Prostate gland (tissue), 2 donors: ENCODE data around the gene DUSP16. TPM values are rescaled to one million over a fixed set of nuclear protein-coding genes. Genes with fewer than 3 reads are reported as not detected.

Source experiments
- DNase-seq: peaks from one replicate; pipeline ENCODE4 v3.0.0-alpha.2; 2019; ENCODE audit warnings: low spot score
- H3K27ac ChIP-seq, 2 donors: fragments of 200-600 bp; sonication (generic); 2 replicates each; pipeline ENCODE4 v1.5.1; 2017 to 2019
- H3K27me3 ChIP-seq: fragments of 200-600 bp; sonication (generic); replicated peaks from 2 replicates; pipeline ENCODE4 v1.5.1; 2019; ENCODE audit not compliant: insufficient read depth
- H3K36me3 ChIP-seq, 2 donors: fragments of 200-600 bp; sonication (generic); 1 replicate in 1 of 2; 2 replicates in 1 of 2; pipeline versions ENCODE4 v1.5.1 to v1.8.1; 2017 to 2019
- H3K4me1 ChIP-seq: fragments of 200-600 bp; sonication (generic); replicated peaks from 2 replicates; pipeline ENCODE4 v1.5.1; 2019
- H3K4me3 ChIP-seq, 2 donors: fragments of 200-600 bp; sonication (generic); 2 replicates each; pipeline ENCODE4 v1.5.1; 2017 to 2019
- H3K9me3 ChIP-seq: fragments of 200-600 bp; sonication (generic); 2 replicates; pipeline ENCODE4 v1.5.1; 2017
- POLR2A ChIP-seq: fragments of 450-650 bp; IDR thresholded peaks from one replicate; pipeline ENCODE4 v1.6.1; 2016; ENCODE audit warnings: antibody characterized with exemption, mild to moderate bottlenecking
- POLR2AphosphoS5 ChIP-seq: sonication (generic); formaldehyde crosslinking; IDR thresholded peaks from one replicate; pipeline ENCODE4 v1.6.1; 2017; ENCODE audit warnings: antibody characterized with exemption
- WGBS: methylation state at CpG from one replicate; pipeline ENCODE4 v1.1.5; 2018; 5-methylcytosine and 5-hydroxymethylcytosine counted together
- intact Hi-C: fragments of 100-400 bp; cut with DNase I; formaldehyde crosslinking; loops from one replicate; pipeline ENCODE4 v1.14.2; 2022
- total RNA-seq, 2 donors: library from RNA; depleted of rRNA; stranded (reverse); fragments of >200 nt; gene quantifications; one replicate each; pipeline ENCODE4 v1.1.0, GENCODE V29; 2016
- TF ChIP-seq, protein P1 (sequence below), 4 experiments: fragments of 200-600 bp in 2 of 4; fragments of 450-650 bp in 2 of 4; sonication (generic) in 2 of 4; IDR thresholded peaks; 1 replicate in 3 of 4; 2 replicates in 1 of 4; pipeline ENCODE4 v1.5.1; 2016 to 2019; ENCODE audit warnings: antibody characterized with exemption in 4 of 4, mild to moderate bottlenecking in 2 of 4, moderate library complexity in 2 of 4

The DUSP16 gene
- total RNA-seq, 2 donors from 2014 or later, result 60.8 to 87.0 TPM

DNA sequence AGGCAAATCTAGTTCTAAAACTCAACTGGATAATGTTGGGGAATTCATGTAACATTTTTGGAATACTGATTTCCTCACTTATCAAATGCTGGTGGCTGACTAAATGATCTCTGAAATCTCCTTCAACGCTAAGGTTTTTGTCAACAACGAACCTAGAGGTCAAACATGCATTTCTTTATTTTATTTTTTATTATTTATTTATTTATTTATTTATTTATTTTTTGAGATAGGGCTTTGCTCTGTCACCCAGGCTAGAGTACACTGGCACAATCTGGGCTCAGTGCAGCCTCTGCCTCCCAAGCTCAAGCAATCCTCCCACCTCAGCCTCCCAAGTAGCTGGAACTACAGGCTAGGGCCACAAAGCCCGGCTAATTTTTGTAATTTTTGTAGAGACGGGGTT is 64.5 kb downstream of the DUSP16 start:
- intact Hi-C loops, result no loop called here
- no peak overlapping the region for H3K4me3 ChIP-seq
- no peak for DNase-seq
- no peak overlapping the region for H3K27ac ChIP-seq
- 90% methylated on average over 4 of the region's 4 CpGs for WGBS
- H3K27me3 ChIP-seq, result no peaks in the 10 kb centered on the region
- no peaks in the 10 kb centered on the region for H3K36me3 ChIP-seq
- no peaks in the 10 kb centered on the region for H3K9me3 ChIP-seq
- TF ChIP-seq POLR2A, result no peak
- TF ChIP-seq, protein P1, sequence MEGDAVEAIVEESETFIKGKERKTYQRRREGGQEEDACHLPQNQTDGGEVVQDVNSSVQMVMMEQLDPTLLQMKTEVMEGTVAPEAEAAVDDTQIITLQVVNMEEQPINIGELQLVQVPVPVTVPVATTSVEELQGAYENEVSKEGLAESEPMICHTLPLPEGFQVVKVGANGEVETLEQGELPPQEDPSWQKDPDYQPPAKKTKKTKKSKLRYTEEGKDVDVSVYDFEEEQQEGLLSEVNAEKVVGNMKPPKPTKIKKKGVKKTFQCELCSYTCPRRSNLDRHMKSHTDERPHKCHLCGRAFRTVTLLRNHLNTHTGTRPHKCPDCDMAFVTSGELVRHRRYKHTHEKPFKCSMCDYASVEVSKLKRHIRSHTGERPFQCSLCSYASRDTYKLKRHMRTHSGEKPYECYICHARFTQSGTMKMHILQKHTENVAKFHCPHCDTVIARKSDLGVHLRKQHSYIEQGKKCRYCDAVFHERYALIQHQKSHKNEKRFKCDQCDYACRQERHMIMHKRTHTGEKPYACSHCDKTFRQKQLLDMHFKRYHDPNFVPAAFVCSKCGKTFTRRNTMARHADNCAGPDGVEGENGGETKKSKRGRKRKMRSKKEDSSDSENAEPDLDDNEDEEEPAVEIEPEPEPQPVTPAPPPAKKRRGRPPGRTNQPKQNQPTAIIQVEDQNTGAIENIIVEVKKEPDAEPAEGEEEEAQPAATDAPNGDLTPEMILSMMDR (IDR thresholded peaks at IDR 0.05), result no peak
- no peak for TF ChIP-seq POLR2AphosphoS5
- H3K4me1 ChIP-seq, result no peaks in the 10 kb centered on the region

DNA sequence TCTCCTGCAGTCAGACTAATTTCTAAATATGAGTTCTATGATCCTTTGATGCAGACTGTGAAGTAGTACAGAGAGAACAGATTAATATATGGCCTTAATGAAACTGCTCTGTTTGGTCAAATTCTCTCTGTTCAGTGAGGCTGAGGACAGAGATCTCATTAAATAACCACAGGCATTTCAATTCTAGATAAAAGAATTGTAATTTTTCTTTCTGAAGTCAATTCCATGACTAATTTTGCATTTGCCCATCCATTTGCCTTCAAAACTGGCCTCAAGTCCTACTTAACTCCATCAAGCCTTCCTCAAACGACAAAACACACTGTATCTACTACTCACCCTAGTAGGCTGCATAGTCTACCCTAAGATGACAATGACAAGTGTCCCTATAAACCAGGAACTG is 67.1 kb downstream of the DUSP16 start:
- Histone ChIP-seq H3K27ac (no peak overlapping the region), H3K27me3 (no peaks in the 10 kb centered on the region), H3K4me3 (no peak overlapping the region), H3K36me3 (no peaks in the 10 kb centered on the region), H3K4me1 (no peaks in the 10 kb centered on the region), H3K9me3 (no peaks in the 10 kb centered on the region)
- WGBS, result 87% methylated on average over 1 of the region's 1 CpG
- TF ChIP-seq, protein P1 (IDR thresholded peaks at IDR 0.05), result no peak
- TF ChIP-seq POLR2AphosphoS5, result no peak
- TF ChIP-seq POLR2A, result no peak
- intact Hi-C loops, result no loop called here
- no peak for DNase-seq

DNA sequence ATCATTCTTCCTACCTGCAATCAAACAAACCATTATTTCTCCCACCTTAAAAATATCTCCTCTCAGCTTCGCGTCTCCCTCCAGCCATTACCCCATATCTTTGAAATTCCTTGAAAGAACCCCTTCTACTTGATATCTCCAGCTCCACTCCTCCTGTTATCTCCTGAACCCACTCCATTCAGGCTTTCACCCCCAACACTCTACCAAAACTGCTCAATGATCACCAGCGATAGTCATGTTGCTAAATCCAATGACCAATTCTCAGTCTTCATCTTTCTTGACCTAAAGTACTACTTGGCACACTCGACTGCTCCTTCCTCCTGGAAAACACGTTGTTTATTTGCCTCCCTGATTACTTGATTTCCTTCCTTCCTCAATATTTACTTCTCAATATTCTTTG is 70.1 kb downstream of the DUSP16 start:
- Histone ChIP-seq H3K36me3 (no peaks in the 10 kb centered on the region), H3K27ac (no peak overlapping the region), H3K27me3 (no peaks in the 10 kb centered on the region), H3K4me1 (no peaks in the 10 kb centered on the region), H3K4me3 (no peak overlapping the region), H3K9me3 (no peaks in the 10 kb centered on the region)
- 94% methylated on average over 5 of the region's 5 CpGs for WGBS
- TF ChIP-seq POLR2AphosphoS5 (no peak), POLR2A (no peak)
- TF ChIP-seq, protein P1 (IDR thresholded peaks at IDR 0.05), result no peak
- intact Hi-C loops, result no loop called here
- no peak for DNase-seq

DNA sequence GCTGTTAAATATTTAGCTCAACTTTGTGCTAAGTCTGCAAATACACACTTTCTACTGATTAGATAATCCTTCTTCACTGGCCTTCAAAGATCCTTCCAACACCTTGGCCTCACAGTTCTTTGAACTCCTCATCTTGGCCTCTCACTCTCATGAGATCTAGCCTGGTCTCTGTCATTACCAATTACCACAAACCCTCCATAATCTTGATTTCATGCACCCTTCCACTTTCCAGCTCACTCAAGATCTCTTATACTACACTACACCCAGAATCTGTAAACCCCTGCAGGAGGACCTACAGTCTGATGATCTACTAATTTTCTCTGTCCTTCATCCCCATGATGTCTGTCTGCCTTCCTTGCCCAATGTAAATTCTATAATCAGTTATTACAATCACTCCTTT is 71.1 kb downstream of the DUSP16 start:
- Histone ChIP-seq H3K36me3 (no peaks in the 10 kb centered on the region), H3K9me3 (no peaks in the 10 kb centered on the region), H3K27me3 (no peaks in the 10 kb centered on the region), H3K27ac (no peak overlapping the region), H3K4me3 (no peak overlapping the region), H3K4me1 (no peaks in the 10 kb centered on the region)
- TF ChIP-seq POLR2AphosphoS5, result no peak
- TF ChIP-seq POLR2A, result no peak
- TF ChIP-seq, protein P1 (IDR thresholded peaks at IDR 0.05), result no peak
- DNase-seq, result no peak
- intact Hi-C loops, result no loop called here

DNA sequence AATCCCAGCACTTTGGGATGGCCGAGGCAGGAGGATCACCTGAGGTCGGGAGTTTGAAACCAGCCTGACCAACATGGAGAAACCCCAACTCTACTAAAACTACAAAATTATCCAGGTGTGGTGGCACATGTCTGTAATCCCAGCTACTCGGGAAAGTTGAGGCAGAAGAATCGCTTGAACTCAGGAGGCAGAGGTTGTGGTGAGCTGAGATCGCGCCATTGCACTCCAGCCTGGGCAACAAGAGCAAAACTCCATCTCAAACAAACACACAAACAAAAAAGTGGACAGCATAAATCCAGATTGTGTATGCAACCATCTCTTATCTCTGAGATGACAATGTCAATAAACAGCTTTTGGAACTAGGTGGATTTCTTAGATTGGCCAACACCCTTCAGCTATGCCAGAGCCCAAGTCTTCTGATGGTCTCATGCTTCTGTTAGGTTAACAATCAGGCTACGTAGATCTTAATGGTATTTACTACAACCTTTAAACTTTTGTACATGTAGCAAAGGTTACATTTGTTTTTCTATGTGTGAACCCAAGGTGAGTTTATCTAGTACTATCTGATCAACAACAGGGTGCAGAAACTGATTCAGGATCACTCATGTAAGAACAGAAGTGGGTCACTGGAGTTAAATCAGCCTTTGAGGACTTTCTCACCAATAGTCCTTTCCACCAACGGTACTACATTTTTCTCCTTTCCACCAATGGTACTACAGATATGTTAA is 73.7 kb downstream of the DUSP16 start:
- intact Hi-C loops, result no loop called here
- Histone ChIP-seq H3K4me1 (no peaks in the 10 kb centered on the region), H3K9me3 (no peaks in the 10 kb centered on the region), H3K27me3 (no peaks in the 10 kb centered on the region), H3K27ac (no peak overlapping the region), H3K4me3 (no peak overlapping the region), H3K36me3 (no peaks in the 10 kb centered on the region)
- no peak for TF ChIP-seq POLR2AphosphoS5
- TF ChIP-seq, protein P1 (IDR thresholded peaks at IDR 0.05), result no peak
- no peak for TF ChIP-seq POLR2A
- WGBS, result 95% methylated on average over 8 of the region's 8 CpGs
- DNase-seq, result no peak
